ENCODE results near the gene GUK1. TPM values are rescaled to one million over a fixed set of nuclear protein-coding genes. Genes with fewer than 3 reads are reported as not detected.

GUK1 gene
- total and polyA plus RNA-seq, 2 of the 8 experiments (the other 6 are each of a cell fraction or from before 2014, with no cell fraction given) = 68.5 to 183 TPM

DNA sequence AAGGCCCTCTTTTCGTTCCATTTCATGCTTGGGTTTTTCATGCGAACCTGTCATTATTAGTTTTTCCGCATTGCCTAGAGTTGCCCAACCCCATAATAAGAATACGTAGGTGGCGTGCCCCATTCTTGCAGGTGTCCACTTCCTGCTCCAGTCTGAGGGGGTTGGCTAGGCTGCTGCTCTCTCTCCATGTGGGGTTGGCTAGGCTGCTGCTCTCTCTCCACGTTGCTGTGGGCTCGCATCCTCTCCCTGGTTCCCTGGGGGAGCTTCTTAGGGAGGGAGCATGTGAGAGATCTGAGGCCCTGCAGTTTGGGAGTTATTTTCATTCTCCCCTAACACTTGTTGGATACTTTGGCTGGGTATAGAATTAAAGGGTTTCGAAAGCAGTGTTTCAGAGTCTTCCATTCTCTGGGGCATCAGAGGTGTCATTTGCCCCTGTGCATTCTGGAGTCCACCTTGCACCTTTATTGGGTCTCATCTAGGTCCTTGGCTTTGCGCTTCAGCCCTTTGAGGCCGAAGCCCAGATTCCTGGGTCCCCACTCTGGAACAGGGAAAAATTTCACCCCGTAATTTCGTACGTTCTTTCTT, 45.6 kb upstream of the GUK1 start (continued):
- TF ChIP-seq EP300 (IDR thresholded peaks at IDR 0.05; ENCODE audit: borderline replicate concordance in 1 of 2, low read depth in 2 of 2, low read length in 2 of 2) (no peak), POLR2AphosphoS5 (IDR thresholded peaks at IDR 0.05; ENCODE audit: low read depth, low read length) (no peak), RAD21 (IDR thresholded peaks at IDR 0.05 in 1 of 2, conservative IDR thresholded peaks at IDR 0.05 in 1 of 2; ENCODE audit: low read depth in 2 of 2, low read length in 2 of 2) (no peak), RBBP5 (IDR thresholded peaks at IDR 0.05; ENCODE audit: borderline replicate concordance, low read depth, low read length) (no peak), TAF1 (IDR thresholded peaks at IDR 0.05; ENCODE audit: low read depth, low read length) (no peak), EZH2 (IDR thresholded peaks at IDR 0.05; ENCODE audit: low read depth, low read length, severe bottlenecking) (no peak), CBX5 (IDR thresholded peaks at IDR 0.05; ENCODE audit: low read depth, low read length) (no peak), HDAC2 (IDR thresholded peaks at IDR 0.05; ENCODE audit: borderline replicate concordance in 1 of 2, low read depth in 2 of 2, low read length in 2 of 2) (no peak), RNF2 (IDR thresholded peaks at IDR 0.05; ENCODE audit: borderline replicate concordance, low read depth, low read length, missing control alignments, poor library complexity, severe bottlenecking) (no peak)
